HG02588 (cell line): Measurements from ENCODE around the gene HS2ST1.
A peak's percentile ranks its signal among the peaks of the same experiment; 100 is the strongest.
"Not testable (repeated sequence)": the region's sequence is repeated elsewhere in the genome, so short reads cannot be mapped to it uniquely, and the experiment has no call there.

Experiments used
- ATAC-seq: cut with Tn5 transposase; IDR thresholded peaks from one replicate; pipeline ENCODE4 v1.9.1; 2021; ENCODE audit warnings: mild to moderate bottlenecking, moderate library complexity; ENCODE audit not compliant: unreplicated experiment

Gene HS2ST1

GRCh38 chr1:87056974-87057373, 142.5 kb downstream of the HS2ST1 start:
- ATAC-seq: no peak

GRCh38 chr1:87058343-87058649, 143.9 kb downstream of the HS2ST1 start:
- no peak for ATAC-seq

GRCh38 chr1:87061742-87062156, 147.3 kb downstream of the HS2ST1 start:
- ATAC-seq: peak; percentile 61

- no peak for ATAC-seq
Observed at GRCh38 chr1:87062687-87063086, 148.3 kb downstream of the HS2ST1 start.

- no peak for ATAC-seq
Observed at GRCh38 chr1:87064309-87064708, 149.9 kb downstream of the HS2ST1 start.

- no peak for ATAC-seq
Observed at GRCh38 chr1:87064986-87065385, 150.6 kb downstream of the HS2ST1 start.

- ATAC-seq: not testable (repeated sequence)
Observed at GRCh38 chr1:87066708-87067107, 152.3 kb downstream of the HS2ST1 start.

- no peak for ATAC-seq
Observed at GRCh38 chr1:87072411-87072810, 158.0 kb downstream of the HS2ST1 start.

- no peak for ATAC-seq
Observed at GRCh38 chr1:87072904-87073303, 158.5 kb downstream of the HS2ST1 start.

- no peak for ATAC-seq
Observed at GRCh38 chr1:87074001-87074795, 159.8 kb downstream of the HS2ST1 start.

GRCh38 chr1:87077959-87078639, 163.7 kb downstream of the HS2ST1 start:
- peak; percentile 47 for ATAC-seq

GRCh38 chr1:87084244-87084836, 169.9 kb downstream of the HS2ST1 start:
- no peak for ATAC-seq

- no peak for ATAC-seq
Observed at GRCh38 chr1:87086120-87086519, 171.7 kb downstream of the HS2ST1 start.

- ATAC-seq: no peak
Observed at GRCh38 chr1:87089070-87089736, 174.8 kb downstream of the HS2ST1 start.

- ATAC-seq: no peak
Observed at GRCh38 chr1:87089823-87090222, 175.4 kb downstream of the HS2ST1 start.

- ATAC-seq: no peak
Observed at GRCh38 chr1:87091425-87091824, 177.0 kb downstream of the HS2ST1 start.

- no peak for ATAC-seq
Observed at GRCh38 chr1:87092846-87093245, 178.4 kb downstream of the HS2ST1 start.

GRCh38 chr1:87093286-87093685, 178.9 kb downstream of the HS2ST1 start:
- no peak for ATAC-seq

- ATAC-seq: no peak
Observed at GRCh38 chr1:87094238-87094637, 179.8 kb downstream of the HS2ST1 start.

GRCh38 chr1:87100271-87100670, 185.8 kb downstream of the HS2ST1 start:
- no peak for ATAC-seq

GRCh38 chr1:87103074-87103473, 188.6 kb downstream of the HS2ST1 start:
- ATAC-seq: no peak

- ATAC-seq: no peak
Observed at GRCh38 chr1:87104140-87104539, 189.7 kb downstream of the HS2ST1 start.
